HG03025 (cell line): ENCODE results near the gene PLXDC2.

Experiments used
- ATAC-seq: cut with Tn5 transposase; IDR thresholded peaks from one replicate; pipeline ENCODE4 v1.9.1; 2021; ENCODE audit warnings: mild to moderate bottlenecking, moderate library complexity; ENCODE audit not compliant: unreplicated experiment, low FRiP score

Gene PLXDC2

DNA sequence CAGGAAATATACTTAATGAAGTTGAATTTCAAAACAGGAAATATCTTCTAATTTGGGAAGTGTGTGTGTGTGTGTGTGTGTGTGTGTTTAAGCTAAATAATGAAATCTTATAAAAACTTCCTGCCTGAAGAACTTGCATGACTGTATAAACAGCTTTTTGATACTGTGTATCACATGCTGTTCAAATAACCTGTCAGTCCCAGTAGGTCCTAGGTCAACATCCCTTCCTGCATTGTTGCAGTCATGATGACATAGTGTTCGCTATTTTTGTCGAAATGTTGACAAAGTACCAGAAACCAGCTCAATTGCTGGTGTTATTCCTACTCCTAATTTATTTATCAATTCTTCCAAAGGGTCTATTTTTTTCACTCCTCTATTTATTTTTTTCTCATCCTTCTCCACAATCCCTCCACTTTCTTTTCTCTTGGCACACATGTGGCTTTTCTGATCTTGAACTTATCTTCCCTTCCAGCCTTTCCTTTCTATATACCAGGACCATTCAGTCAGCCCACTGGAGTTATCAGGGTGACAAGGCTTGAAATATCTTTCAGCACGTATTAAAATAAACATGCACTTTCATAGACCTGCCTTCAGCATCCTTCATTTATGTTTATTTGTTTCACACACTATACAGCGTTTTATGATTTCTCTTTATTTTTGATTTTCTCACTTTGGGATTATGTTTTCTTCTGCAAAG, 115.8 kb downstream of the PLXDC2 start:
- no peak for ATAC-seq

DNA sequence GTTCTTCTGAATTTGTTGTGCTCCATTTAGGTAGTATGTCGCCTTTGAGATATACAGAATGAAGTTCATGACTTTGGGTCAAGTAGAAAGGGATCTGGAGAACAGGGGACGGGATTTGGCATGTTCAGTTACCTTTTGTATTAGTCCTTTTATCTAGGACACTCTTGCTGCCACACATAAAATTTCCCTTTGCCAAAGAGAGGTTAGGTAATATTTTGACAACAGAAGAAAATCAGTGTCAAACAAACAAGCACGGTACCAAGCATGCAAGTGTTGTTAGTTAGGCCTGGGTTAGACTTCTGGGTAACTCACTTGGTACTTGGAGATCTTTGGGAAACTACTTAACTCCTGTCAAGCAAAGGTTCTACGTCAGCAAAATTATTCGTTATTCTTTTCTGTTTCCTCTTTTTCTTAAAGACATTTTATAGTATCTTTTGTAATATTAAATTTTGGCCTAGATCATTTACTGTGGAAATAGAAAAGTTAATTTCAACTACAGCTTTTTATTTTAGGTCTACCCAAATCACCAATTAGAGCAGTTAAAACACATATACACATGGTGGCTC, 116.7 kb downstream of the PLXDC2 start:
- no peak for ATAC-seq

DNA sequence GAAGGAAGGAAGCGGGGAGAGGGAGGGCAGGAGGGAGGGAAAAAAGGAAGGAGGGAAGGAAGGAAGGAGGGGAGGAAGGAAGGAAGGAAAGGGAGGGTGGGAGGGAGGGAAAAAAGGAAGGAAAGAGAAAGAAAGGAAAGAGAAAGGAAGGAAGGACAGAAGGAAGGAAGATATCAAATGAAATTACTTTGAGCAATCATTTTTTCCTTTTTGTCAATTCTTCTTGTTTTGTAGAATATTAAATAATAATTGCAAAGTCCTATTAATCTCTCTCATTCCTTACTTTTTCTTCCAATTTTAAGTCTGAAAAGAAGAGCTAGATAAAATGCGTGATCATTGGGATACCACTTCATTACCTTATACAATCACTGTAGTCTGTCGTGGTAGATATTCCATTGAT, 117.5 kb downstream of the PLXDC2 start:
- no peak for ATAC-seq

DNA sequence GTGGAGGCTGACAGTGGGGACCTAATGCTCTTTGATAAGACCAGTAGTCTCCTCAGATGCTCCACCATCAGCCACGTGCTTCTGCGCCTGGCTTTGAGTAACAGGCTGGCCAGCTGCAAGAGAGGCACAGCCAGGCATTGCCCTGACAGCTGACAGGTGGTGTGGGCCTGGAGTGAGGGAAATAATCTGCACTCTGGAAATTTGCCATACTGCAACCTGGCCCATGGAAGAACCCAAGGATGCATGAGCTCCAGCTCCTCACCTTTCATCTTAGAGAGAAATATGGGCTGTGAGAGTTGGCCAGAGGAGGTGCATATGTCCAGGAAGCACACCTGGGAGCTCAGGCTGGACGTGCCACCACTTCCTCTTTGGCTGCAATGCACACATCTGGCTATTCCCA, 118.9 kb downstream of the PLXDC2 start:
- no peak for ATAC-seq

DNA sequence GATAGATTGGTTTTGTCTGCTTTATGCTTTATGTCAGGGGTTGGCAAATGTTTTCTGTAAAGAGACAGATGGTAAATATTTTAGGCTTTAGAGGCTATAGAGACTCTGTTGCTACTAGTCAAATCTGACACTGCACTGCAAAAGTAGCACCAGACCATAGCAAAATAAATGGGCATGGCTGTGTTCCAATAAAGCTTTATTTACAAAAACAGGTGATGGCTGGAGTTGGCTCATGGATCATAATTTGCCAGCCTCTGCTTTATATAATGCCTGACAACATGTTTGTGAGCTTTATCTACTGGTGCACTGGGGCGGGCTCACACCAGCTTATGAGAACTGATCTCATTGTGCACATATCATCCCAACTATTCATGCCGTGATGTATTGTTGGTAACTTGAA, 120.1 kb downstream of the PLXDC2 start:
- no peak for ATAC-seq

DNA sequence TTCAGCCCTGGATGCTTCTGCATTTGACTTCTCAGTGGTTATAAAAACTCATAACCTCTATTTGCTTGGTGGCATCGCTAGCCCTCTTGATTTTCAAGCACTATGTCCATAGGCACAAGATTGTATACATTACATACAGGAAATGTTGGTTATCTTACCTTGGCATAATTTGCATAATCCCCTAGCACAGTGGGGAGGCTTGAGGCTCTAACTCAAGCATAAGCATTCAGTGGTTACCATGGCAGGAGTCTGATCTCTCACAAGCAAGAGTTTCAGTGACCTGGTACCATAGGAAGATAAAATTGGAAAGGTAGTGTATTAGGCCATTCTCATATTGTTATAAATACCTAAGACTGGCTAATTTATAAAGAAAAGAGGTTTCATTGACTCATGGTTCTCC, 121.8 kb downstream of the PLXDC2 start:
- no peak for ATAC-seq

DNA sequence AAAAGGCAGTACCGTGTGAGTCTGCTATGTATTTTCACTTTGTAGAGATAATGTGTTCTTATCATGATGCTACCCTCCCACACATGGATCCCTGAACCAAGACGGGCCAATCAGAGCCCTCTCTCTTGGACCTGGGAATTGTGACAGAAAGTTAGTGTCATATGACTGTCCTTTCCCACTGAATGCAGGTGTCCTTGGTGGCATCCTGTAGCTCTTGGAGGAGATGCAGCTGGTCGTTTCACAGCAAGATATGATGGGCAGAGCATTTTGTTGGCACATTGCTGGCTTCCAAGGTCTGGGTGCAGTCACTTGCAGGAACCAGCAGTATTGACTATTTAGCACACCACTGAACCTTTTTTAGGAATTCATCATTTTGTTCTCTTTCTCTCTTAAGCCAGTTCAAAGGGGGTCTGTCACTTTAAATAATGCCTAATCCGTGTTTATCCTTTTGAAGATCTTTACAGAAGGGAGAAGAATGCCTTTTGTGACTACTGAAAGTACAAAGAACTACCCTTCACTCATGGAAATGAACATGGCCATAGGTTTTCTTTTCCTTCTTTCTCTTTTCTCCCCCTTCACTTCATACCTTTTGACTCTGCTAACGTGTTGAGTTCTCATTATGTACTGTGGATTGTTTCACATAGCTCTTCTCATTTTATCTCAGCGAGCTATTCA, 125.1 kb downstream of the PLXDC2 start:
- no peak for ATAC-seq

DNA sequence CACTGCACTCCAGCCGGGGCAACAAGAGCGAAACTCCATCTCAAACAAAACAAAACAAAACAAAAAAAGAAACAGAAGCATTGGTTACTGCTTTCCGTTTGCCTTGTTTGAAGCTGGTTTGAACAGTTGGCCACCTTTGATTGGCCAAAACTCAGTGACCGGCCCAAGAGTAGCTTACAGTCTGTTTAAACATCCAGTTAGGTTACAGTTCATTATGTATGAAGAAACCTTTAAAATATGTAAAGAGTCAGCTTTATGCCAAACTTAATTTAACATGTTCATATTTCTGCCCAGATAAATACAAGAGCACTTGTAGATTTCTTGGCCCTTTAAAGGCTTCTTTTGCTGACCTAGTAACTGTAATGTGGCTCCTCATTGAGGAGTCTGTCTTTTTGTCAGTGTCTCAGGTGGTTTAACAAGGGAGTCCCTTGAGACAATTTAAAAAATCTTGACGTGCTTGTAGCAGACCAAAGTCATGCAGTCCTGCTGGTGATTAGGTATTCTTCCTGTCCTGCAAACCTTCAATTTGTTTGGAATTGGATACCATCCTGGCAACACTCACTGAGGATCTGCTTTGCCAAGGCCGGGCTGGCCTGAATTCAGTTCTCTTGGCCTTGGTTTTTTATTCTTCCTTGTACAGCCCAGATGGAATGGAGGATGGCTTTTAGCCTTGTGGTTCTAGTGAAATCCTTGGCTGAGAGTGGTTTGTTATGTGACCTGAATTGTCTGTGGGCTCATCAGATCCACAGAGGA, 128.9 kb downstream of the PLXDC2 start:
- ATAC-seq = no peak

DNA sequence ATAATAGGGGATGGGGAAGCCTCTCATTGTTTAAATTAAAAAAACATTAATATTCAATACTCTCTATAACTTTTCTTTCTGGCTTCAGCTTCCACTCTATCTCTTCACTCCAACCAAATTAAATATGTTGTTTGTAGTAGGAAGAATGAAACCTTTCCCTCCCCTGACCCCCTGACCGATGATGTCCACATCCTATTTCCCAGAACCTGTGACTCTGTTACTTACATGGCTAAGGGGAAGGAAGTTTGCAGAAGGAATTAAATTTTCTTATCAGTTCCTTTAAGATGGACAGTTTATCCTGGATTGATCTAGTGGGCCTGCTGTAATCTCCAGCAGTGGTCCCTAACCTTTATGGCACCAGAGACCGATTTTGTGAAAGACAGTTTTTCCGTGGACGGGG, 130.0 kb downstream of the PLXDC2 start:
- ATAC-seq = no peak

DNA sequence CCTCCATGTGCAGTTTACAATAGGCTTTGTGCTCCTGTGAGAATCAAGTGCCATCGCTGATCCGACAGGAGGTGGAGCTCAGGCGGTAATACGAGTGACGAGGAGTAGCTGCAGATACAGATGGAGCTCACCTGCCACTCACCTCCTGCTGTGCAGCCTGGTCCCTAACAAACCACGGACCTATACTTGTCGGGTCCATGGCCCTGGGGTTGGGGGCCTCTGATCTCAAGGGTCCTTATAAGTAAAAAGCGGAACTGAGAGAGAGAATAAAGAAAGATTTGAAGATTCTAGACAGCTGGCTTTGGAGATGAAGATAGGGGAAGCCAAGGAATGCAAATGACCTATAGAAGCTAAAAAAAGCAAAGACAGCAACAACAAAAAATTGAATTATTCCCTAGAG, 130.6 kb downstream of the PLXDC2 start:
- ATAC-seq = no peak

DNA sequence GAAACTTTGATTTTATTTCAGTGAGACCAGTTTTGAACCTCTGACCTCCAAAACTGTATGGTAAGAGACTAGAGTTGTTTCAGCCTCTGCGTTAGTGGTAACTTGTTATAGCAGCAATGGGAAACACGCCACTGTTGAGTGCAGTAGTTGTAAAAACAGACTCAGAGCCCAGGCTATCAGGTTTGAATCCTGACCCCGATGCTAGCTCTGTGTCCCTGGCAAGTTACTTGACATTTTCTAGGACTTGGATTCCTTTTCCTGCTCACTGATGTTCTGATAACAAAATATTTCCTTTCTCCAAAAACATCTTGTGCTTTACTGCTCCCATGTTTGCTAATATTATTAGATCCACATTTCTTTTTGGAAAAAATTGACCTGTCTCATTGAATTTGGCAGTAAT, 131.0 kb downstream of the PLXDC2 start:
- no peak for ATAC-seq

DNA sequence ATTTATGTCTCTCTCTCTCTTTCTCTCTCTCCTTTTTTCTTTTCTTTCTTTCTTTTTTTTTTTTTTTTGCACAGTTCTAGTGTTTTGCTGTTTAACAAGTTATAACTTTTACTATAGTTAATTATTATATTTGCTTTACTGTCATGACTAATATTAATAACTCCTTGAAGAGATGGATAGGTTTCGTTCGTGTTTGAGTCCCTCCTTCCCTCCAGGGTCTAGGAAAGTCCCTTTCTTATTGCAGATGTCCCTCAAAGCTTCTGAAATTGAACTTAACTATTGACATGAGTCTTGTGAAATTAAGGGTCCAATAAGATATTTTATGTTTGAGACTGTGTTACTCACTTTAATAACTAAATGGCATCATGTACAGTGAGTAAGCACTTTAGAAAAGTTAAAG, 131.4 kb downstream of the PLXDC2 start:
- no peak for ATAC-seq

DNA sequence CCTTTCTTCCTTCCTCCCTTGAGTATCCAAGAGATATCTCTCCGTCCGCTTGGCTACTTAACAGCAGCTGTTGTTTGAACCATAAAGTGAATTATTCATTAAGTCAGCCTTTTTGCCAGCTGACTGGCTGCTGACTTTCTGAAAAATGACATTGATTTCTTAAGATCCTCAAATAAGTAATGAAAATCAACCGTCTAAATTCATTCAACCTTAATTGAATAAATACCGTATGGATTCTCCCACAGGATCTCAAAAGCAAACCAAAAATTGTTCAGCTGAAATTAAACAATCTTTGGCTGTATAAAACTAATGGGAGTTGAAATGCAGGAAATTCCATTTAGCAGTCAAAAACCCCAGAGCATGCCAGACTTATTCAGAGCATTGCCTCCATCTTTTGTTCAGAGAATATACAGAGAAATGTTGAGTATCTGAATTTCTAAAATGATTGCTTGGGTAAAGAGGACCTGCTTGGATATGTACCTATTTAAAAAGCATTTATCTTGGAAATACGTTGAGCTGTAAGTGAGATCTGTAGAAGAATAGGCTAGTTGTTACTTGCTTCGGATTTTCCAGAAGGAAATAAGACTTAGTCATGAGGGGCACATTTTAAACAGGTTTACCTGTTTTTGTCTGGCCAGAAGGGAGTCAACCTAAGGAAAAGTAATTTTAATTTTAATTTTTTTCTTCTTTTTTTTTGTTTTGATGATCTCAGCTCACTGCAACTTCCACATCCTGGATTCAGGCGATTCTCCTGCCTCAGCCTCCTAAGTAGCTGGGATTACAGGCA, 136.2 kb downstream of the PLXDC2 start:
- no peak for ATAC-seq

DNA sequence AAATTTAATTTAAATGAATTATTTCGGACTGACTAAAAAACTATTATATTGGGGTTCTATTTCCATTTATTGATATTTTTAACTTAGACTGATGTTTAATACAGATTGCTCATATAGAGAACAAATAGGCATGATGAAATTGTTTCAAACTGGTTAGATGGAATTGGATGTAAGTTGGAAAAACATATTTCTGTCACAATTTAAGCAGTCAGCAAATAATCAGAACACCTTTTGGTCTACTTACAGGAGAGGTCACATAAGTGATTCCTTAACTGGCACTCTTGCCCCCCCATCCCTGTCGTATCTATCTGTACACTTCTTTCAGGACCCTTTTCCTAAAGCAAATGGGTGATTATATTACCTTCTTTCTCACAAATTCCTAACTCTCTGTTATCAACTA, 138.4 kb downstream of the PLXDC2 start:
- ATAC-seq = no peak

DNA sequence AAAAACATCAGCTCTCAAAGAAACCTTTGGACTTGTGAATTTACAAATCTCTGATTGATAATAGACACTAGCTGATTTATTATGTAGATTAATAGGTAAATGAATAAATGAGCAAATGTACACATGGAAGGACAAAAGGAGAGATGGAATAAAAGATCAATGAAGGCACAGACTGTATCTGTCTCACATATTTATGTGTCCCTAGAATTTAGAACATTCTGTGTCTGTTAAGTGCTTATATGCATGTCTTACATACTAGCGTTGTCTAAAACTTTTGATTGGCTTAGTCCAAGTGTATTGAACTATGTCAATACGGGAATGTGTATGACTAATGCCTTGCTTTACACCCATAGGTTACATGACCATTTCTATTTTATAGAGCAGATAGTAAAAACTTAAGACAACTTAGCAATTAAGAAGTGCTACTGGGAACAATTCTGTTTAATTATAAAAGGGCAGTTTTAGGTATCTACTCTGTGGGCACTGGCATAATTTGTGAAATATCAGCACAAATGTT, 140.3 kb downstream of the PLXDC2 start:
- no peak for ATAC-seq

DNA sequence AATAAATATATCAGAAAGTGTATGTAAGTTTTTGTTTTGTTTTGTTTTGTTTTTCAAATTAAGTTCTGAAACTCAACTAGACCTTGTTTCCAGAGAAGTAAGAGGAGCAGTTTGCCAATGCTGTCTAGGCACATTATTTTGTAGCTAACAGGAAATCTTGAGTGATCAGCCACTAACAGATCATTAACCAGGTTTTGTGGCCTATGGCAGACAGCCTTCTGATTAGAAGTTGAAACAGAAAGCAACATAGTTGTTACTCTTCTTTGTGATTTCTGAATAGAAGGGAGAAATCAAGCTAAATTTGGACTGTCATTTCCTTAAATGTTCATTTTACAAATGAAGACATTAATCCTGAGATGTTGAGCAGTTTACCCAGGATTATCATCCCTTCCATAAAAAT, 142.6 kb downstream of the PLXDC2 start:
- peak; percentile 66 for ATAC-seq

DNA sequence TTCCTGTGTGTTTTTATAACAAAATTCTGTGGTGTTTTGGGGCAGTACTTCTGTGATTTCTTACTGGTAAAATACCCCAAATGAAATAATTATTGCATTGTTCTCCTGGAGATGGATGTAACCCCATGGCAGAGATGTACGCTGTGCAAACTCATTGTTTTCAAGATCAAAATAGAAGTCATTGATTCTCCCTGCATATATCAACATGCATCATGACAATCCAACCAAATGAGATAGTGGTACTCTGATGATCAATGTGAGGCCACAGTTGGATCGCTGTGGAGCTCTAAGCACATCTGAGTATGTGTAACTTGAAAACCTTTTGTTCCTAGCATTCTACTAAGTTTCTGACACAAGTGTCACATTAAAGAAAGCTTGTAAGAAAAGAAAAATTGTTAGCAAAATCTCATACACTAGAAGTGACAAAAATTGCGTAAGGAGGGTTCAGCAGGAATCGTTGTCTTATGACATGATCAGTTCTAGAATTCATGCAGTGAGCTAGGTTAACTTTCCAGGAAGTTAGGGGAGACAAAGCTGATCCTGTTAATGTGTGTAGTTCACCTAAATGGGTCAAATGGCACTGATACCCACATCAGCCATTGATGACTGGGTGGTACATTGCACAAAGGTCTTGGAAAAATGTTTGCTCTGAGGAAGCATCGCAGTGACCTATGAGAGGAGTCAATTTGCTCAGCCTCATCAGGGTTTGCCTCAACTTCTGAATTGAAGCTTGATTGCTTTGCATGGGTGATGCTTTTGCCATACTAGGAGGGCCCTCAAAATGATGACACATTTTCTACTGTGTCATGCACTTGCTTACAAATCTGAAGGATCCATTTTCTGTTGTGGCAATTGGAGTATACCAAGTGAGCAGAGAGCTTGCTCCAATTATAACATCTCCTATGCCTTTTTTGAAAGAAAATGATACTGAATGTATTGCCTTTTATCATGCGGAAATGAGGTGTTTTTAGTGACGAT, 145.1 kb downstream of the PLXDC2 start:
- ATAC-seq = no peak

DNA sequence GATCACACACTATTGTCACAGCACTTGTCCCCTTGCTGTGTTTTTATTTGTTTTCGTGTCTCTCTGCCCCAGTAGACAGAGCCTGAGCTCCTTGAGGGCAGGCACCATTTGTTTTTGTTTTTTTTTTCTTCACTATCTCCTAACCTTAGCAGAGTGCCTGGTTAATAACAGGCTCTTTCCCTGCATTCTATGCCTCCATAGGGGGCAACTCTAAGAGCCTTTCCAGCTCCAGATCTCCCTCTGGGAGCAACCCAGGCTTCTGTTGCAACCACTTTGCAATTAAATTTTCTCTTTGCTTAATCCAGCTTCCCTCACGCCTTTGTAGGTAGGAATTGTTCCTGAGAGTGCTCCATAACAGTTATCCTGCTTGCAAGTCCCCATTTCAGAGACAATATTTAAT, 148.4 kb downstream of the PLXDC2 start:
- no peak for ATAC-seq

DNA sequence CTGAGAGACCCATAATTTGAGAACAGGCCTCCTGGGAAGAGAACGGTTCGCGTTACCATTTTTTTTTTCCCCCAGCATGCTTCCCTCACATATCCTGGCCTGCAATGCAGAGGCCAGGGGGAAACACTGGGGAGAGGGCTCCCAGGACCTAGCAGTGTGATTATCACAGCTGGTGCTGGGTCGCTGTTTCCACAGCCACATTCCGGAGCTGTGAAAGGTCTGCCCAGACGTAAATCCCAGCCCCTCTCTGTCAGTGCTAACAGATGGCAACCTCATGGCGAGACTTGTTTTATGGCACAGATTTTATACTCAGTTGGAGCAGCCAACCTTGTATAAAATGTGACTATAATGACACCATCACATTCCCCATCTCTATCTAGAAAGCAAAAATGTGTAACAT, 150.5 kb downstream of the PLXDC2 start:
- ATAC-seq = no peak
